ENCODE measurements around the gene PCDHGC4. TPM values are rescaled to one million over a fixed set of nuclear protein-coding genes. Genes with fewer than 3 reads are reported as not detected.
A peak's percentile ranks its signal among the peaks of the same experiment; 100 is the strongest.

Gene PCDHGC4
- total RNA-seq, 1 donor from 2014 or later = 5.0 TPM

DNA sequence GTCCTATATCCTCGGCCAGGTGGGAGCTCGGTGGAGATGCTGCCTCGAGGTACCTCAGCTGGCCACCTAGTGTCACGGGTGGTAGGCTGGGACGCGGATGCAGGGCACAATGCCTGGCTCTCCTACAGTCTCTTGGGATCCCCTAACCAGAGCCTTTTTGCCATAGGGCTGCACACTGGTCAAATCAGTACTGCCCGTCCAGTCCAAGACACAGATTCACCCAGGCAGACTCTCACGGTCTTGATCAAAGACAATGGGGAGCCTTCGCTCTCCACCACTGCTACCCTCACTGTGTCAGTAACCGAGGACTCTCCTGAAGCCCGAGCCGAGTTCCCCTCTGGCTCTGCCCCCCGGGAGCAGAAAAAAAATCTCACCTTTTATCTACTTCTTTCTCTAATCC is 7.0 kb upstream of the PCDHGC4 start:
- TF ChIP-seq, protein P1, sequence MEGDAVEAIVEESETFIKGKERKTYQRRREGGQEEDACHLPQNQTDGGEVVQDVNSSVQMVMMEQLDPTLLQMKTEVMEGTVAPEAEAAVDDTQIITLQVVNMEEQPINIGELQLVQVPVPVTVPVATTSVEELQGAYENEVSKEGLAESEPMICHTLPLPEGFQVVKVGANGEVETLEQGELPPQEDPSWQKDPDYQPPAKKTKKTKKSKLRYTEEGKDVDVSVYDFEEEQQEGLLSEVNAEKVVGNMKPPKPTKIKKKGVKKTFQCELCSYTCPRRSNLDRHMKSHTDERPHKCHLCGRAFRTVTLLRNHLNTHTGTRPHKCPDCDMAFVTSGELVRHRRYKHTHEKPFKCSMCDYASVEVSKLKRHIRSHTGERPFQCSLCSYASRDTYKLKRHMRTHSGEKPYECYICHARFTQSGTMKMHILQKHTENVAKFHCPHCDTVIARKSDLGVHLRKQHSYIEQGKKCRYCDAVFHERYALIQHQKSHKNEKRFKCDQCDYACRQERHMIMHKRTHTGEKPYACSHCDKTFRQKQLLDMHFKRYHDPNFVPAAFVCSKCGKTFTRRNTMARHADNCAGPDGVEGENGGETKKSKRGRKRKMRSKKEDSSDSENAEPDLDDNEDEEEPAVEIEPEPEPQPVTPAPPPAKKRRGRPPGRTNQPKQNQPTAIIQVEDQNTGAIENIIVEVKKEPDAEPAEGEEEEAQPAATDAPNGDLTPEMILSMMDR (IDR thresholded peaks at IDR 0.05) = no peak
- TF ChIP-seq EZH2phosphoT487 (IDR thresholded peaks at IDR 0.05) (no peak), EZH2 (IDR thresholded peaks at IDR 0.05) (no peak)
- H3K4me2 ChIP-seq = no peak overlapping the region
- peaks cover 66% of the 10 kb centered on the region for H3K36me3 Mint-ChIP-seq
- no peaks in the 10 kb centered on the region for H3K36me3 ChIP-seq
- no peaks in the 10 kb centered on the region for H3K9me3 ChIP-seq (ENCODE audit: low read depth)
- peaks cover 5% of the 10 kb centered on the region for H3K4me1 ChIP-seq
- H3K4me1 Mint-ChIP-seq = peaks cover 20% of the 10 kb centered on the region
- H3K27ac Mint-ChIP-seq = no peak overlapping the region
- peaks cover 66% of the 10 kb centered on the region for H3K9me3 Mint-ChIP-seq
- H3K4me3 Mint-ChIP-seq = no peak overlapping the region
- H3K4me3 ChIP-seq = no peak overlapping the region
- no peak overlapping the region for H3K9ac ChIP-seq
- no peak overlapping the region for H3K27ac ChIP-seq
- no peak overlapping the region for H2AFZ ChIP-seq (replicated peaks)
- H3K27me3 ChIP-seq = peaks cover 45% of the 10 kb centered on the region
- peaks cover 35% of the 10 kb centered on the region for H4K20me1 ChIP-seq (ENCODE audit: low read depth)
- peaks cover 10% of the 10 kb centered on the region for H3K27me3 Mint-ChIP-seq (ENCODE audit: insufficient read depth, low read depth)
- H3F3A ChIP-seq (ENCODE audit: low read depth) = peaks cover 14% of the 10 kb centered on the region
- DNase-seq (ENCODE audit: low spot score) = no peak
- peaks cover under 1% of the 10 kb centered on the region for H3K79me2 ChIP-seq (ENCODE audit: low read depth)

DNA sequence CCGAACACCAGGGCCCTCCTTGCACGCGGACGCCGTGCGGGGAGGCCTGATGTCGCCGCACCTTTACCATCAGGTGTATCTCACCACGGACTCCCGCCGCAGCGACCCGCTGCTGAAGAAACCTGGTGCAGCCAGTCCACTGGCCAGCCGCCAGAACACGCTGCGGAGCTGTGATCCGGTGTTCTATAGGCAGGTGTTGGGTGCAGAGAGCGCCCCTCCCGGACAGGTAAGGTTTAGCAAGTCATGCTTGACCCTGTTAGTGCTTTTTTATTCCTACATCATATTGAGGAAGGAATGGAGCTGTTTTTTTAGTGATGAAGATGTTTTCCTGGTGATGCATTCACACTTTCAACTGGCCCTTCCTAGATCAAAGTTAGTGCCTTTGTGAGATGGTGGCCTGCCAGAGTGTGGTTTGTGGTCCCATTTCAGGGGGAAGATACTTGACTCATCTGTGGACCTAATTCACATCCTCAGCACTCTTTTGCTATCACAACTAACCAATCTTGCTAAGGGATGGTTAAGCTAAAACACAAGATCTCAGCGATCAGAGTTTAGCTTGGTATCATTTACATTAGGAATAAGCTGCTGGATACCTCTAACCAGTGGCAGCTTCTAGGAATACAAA is 6.4 kb upstream of the PCDHGC4 start:
- Mint-ChIP-seq H3K4me1 (peaks cover 26% of the 10 kb centered on the region), H3K27me3 (ENCODE audit: insufficient read depth, low read depth) (peaks cover 10% of the 10 kb centered on the region), H3K27ac (no peak overlapping the region), H3K9me3 (peaks cover 70% of the 10 kb centered on the region), H3K36me3 (peaks cover 69% of the 10 kb centered on the region), H3K4me3 (peak overlapping the region; percentile 41)
- peaks cover 45% of the 10 kb centered on the region for H3K27me3 ChIP-seq
- H3K9me3 ChIP-seq (ENCODE audit: low read depth) = no peaks in the 10 kb centered on the region
- peaks cover 7% of the 10 kb centered on the region for H3K79me2 ChIP-seq (ENCODE audit: low read depth)
- TF ChIP-seq EZH2 (IDR thresholded peaks at IDR 0.05) (no peak), EZH2phosphoT487 (IDR thresholded peaks at IDR 0.05) (no peak)
- TF ChIP-seq, protein P1 (IDR thresholded peaks at IDR 0.05) = peak; percentile 31
- H3K4me2 ChIP-seq = no peak overlapping the region
- DNase-seq (ENCODE audit: low spot score) = no peak
- H3K27ac ChIP-seq = no peak overlapping the region
- no peak overlapping the region for H3K9ac ChIP-seq
- peaks cover 10% of the 10 kb centered on the region for H3K4me1 ChIP-seq
- H3K36me3 ChIP-seq = no peaks in the 10 kb centered on the region
- peaks cover 20% of the 10 kb centered on the region for H3F3A ChIP-seq (ENCODE audit: low read depth)
- no peak overlapping the region for H3K4me3 ChIP-seq
- no peak overlapping the region for H2AFZ ChIP-seq (replicated peaks)
- peaks cover 41% of the 10 kb centered on the region for H4K20me1 ChIP-seq (ENCODE audit: low read depth)

DNA sequence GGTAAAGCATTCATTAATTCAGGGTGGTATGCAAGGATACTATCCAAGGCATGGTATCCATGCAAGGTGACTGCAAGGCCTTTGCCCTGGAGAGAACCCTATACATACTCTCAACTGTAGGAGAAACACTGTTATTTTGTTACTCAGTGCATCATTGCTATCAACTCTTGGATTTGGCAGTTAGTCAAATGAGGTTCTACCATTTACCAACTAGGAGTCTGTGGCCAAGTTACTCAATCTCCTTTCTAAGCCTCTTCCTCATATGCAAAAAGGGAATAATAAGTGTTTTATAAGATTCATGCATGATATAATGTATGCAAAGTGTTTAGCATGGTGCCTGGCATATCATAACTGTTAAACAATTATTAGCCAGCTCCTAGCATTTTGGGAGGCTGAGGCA is 5.1 kb upstream of the PCDHGC4 start:
- Histone ChIP-seq H3K27me3 (peaks cover 38% of the 10 kb centered on the region), H3K4me2 (no peak overlapping the region), H4K20me1 (ENCODE audit: low read depth) (peaks cover 54% of the 10 kb centered on the region), H3K79me2 (ENCODE audit: low read depth) (peaks cover 13% of the 10 kb centered on the region), H3K9me3 (ENCODE audit: low read depth) (no peaks in the 10 kb centered on the region), H2AFZ (replicated peaks) (no peak overlapping the region), H3K9ac (no peak overlapping the region), H3K36me3 (no peaks in the 10 kb centered on the region), H3K27ac (no peak overlapping the region), H3K4me1 (peaks cover 20% of the 10 kb centered on the region), H3F3A (ENCODE audit: low read depth) (peaks cover 32% of the 10 kb centered on the region), H3K4me3 (no peak overlapping the region)
- H3K27ac Mint-ChIP-seq = no peak overlapping the region
- no peak for DNase-seq (ENCODE audit: low spot score)
- peaks cover 36% of the 10 kb centered on the region for H3K4me1 Mint-ChIP-seq
- H3K4me3 Mint-ChIP-seq = no peak overlapping the region
- TF ChIP-seq EZH2phosphoT487 (IDR thresholded peaks at IDR 0.05) = no peak
- TF ChIP-seq EZH2 (IDR thresholded peaks at IDR 0.05) = no peak
- TF ChIP-seq, protein P1 (IDR thresholded peaks at IDR 0.05) = no peak
- peaks cover 10% of the 10 kb centered on the region for H3K27me3 Mint-ChIP-seq (ENCODE audit: insufficient read depth, low read depth)
- H3K9me3 Mint-ChIP-seq = peaks cover 71% of the 10 kb centered on the region
- H3K36me3 Mint-ChIP-seq = peaks cover 70% of the 10 kb centered on the region
